B cell (primary cell): ENCODE data around the gene CCDC120. TPM values are rescaled to one million over a fixed set of nuclear protein-coding genes. Genes with fewer than 3 reads are reported as not detected.
A peak's percentile ranks its signal among the peaks of the same experiment; 100 is the strongest.

Experiments
- ATAC-seq: fragments of 200-7000 bp; cut with Tn5 transposase; one replicate; pipeline ENCODE4 v1.10.0; 2021; ENCODE audit warnings: low read depth, mild to moderate bottlenecking, moderate number of reproducible peaks, moderate library complexity
- CTCF ChIA-PET: fragments of 350-600 bp; sonication (Branson Sonifier 250); formaldehyde crosslinking; loops from one replicate; lab custom pipeline; 2021; ENCODE audit warnings: antibody characterized with exemption, inconsistent platforms; lab: Charles Lee
- POLR2A ChIA-PET: fragments of 350-600 bp; sonication (Branson Sonifier 250); formaldehyde crosslinking; loops from one replicate; lab custom pipeline; 2021; ENCODE audit warnings: antibody characterized with exemption; lab: Charles Lee
- DNase-seq: peaks from one replicate; pipeline ENCODE4 v3.0.0; 2013
- H2AFZ ChIP-seq: 2 replicates; pipeline ENCODE4 v1.6.1; 2012; ENCODE audit warnings: mild to moderate bottlenecking, low read depth, low read length; ENCODE audit not compliant: insufficient read depth, poor library complexity, severe bottlenecking
- H3K27ac ChIP-seq, 2 donors: 1 replicate in 1 of 2; 2 replicates in 1 of 2; pipeline ENCODE4 v1.5.1; 2012 to 2013; ENCODE audit warnings: low read length in 2 of 2, mild to moderate bottlenecking in 2 of 2, moderate library complexity in 1 of 2
- H3K27me3 ChIP-seq, 4 experiments: fragments of 200-600 bp in 1 of 4; sonication (generic) in 1 of 4; replicated peaks in 1 of 4; 1 replicate in 2 of 4; 2 replicates in 2 of 4; pipeline versions ENCODE4 v1.6.1 to v1.7.0; 2013 to 2016; ENCODE audit warnings: low read length in 3 of 4, mild to moderate bottlenecking in 2 of 4, mixed read lengths in 1 of 4, moderate library complexity in 1 of 4; ENCODE audit not compliant: insufficient read depth in 4 of 4, control insufficient read depth in 3 of 4; ENCODE audit errors: control extremely low read depth in 1 of 4
- H3K36me3 ChIP-seq, 2 experiments: replicated peaks in 1 of 2; 1 replicate in 1 of 2; 2 replicates in 1 of 2; pipeline versions ENCODE4 v1.6.1 to v1.7.1; 2013; ENCODE audit warnings: low read length in 1 of 2; ENCODE audit not compliant: insufficient read depth in 2 of 2, control insufficient read depth in 1 of 2; ENCODE audit errors: control extremely low read depth in 1 of 2, extremely low read depth in 1 of 2
- H3K4me1 ChIP-seq, 2 donors: fragments of 200-600 bp in 1 of 2; sonication (generic) in 1 of 2; 1 replicate in 1 of 2; 2 replicates in 1 of 2; pipeline versions ENCODE4 v1.5.1 to v1.6.1; 2013 to 2017; ENCODE audit warnings: low read length in 2 of 2; ENCODE audit not compliant: control insufficient read depth in 2 of 2, insufficient read depth in 2 of 2
- H3K4me2 ChIP-seq: replicated peaks from 2 replicates; pipeline ENCODE3; 2012; ENCODE audit warnings: mild to moderate bottlenecking, low read depth, low read length; ENCODE audit not compliant: poor library complexity, severe bottlenecking
- H3K4me3 ChIP-seq, 5 experiments: fragments of 200-600 bp in 1 of 5; sonication (generic) in 1 of 5; 1 replicate in 3 of 5; 2 replicates in 2 of 5; pipeline versions ENCODE4 v1.5.1 to v1.7.0; 2011 to 2016; ENCODE audit warnings: low read length in 4 of 5, mild to moderate bottlenecking in 4 of 5, low read depth in 2 of 5, control low read depth in 1 of 5, moderate library complexity in 1 of 5; ENCODE audit not compliant: insufficient read depth in 1 of 5; ENCODE audit errors: control extremely low read depth in 1 of 5, extremely low read depth in 1 of 5
- H3K79me2 ChIP-seq: fragments of 200-600 bp; sonication (generic); one replicate; pipeline ENCODE4 v1.6.0; 2016; ENCODE audit warnings: low read length; ENCODE audit not compliant: control insufficient read depth, insufficient read depth
- H3K9ac ChIP-seq: fragments of 200-600 bp; sonication (generic); 2 replicates; pipeline ENCODE4 v1.6.1; 2017; ENCODE audit warnings: mild to moderate bottlenecking, low read length, moderate library complexity
- H3K9me3 ChIP-seq, 3 donors: one replicate each; pipeline versions ENCODE4 v1.6.1 to v1.7.1; 2013; ENCODE audit warnings: low read length in 2 of 3; ENCODE audit not compliant: control insufficient read depth in 2 of 3, insufficient read depth in 1 of 3; ENCODE audit errors: control extremely low read depth in 1 of 3
- H4K20me1 ChIP-seq: 2 replicates; pipeline ENCODE4 v1.6.0; 2012; ENCODE audit warnings: mild to moderate bottlenecking, low read length; ENCODE audit not compliant: insufficient read depth, control insufficient read depth, poor library complexity, severe bottlenecking
- H3K27ac Mint-ChIP-seq: one replicate; pipeline ENCODE4 v1.8.0; 2021; ENCODE audit warnings: mixed read lengths
- H3K27me3 Mint-ChIP-seq: one replicate; pipeline ENCODE4 v1.8.0; 2021; ENCODE audit warnings: mixed read lengths
- H3K4me1 Mint-ChIP-seq: one replicate; pipeline ENCODE4 v1.8.0; 2021; ENCODE audit warnings: mixed read lengths
- H3K4me3 Mint-ChIP-seq: one replicate; pipeline ENCODE4 v1.8.0; 2021; ENCODE audit warnings: mixed read lengths
- H3K9me3 Mint-ChIP-seq: one replicate; pipeline ENCODE4 v1.8.0; 2022; ENCODE audit warnings: mixed read lengths; ENCODE audit not compliant: insufficient read depth
- EZH2 ChIP-seq: IDR thresholded peaks from 2 replicates; pipeline ENCODE4 v1.6.1; 2012; ENCODE audit warnings: borderline replicate concordance, low read depth, mild to moderate bottlenecking, moderate library complexity, low read length; ENCODE audit not compliant: insufficient read depth, poor library complexity, severe bottlenecking
- WGBS: methylation state at CpG from one replicate; pipeline ENCODE4 v1.1.5; 2013; ENCODE audit warnings: missing lambda C conversion rate; ENCODE audit not compliant: insufficient coverage; 5-methylcytosine and 5-hydroxymethylcytosine counted together
- intact Hi-C: fragments of 100-400 bp; cut with micrococcal nuclease; formaldehyde crosslinking; loops from one replicate; pipeline ENCODE4 v1.10.0; 2022
- polyA plus RNA-seq: library from polyadenylated mRNA; depleted of rRNA; stranded (reverse); fragments of >200 nt; gene quantifications from 2 replicates; pipeline ENCODE4 v1.2.3, GENCODE V29; 2012
- total RNA-seq, 2 donors: library from RNA; stranded (reverse); fragments of 120-200 nt in 1 of 2; gene quantifications; 1 replicate in 1 of 2; 2 replicates in 1 of 2; pipeline versions ENCODE4 v1.2.3 to v1.2.4, GENCODE V29; 2013 to 2022
- TF ChIP-seq, protein P1 (sequence below): fragments of 200-600 bp; IDR thresholded peaks from one replicate; pipeline ENCODE4 v1.8.0; 2022; ENCODE audit warnings: antibody characterized with exemption, mild to moderate bottlenecking

The CCDC120 gene
- total and polyA plus RNA-seq, 2 donors (not counting 1 experiment from before 2014, with no cell fraction given): 5.7 to 12.5 TPM

DNA sequence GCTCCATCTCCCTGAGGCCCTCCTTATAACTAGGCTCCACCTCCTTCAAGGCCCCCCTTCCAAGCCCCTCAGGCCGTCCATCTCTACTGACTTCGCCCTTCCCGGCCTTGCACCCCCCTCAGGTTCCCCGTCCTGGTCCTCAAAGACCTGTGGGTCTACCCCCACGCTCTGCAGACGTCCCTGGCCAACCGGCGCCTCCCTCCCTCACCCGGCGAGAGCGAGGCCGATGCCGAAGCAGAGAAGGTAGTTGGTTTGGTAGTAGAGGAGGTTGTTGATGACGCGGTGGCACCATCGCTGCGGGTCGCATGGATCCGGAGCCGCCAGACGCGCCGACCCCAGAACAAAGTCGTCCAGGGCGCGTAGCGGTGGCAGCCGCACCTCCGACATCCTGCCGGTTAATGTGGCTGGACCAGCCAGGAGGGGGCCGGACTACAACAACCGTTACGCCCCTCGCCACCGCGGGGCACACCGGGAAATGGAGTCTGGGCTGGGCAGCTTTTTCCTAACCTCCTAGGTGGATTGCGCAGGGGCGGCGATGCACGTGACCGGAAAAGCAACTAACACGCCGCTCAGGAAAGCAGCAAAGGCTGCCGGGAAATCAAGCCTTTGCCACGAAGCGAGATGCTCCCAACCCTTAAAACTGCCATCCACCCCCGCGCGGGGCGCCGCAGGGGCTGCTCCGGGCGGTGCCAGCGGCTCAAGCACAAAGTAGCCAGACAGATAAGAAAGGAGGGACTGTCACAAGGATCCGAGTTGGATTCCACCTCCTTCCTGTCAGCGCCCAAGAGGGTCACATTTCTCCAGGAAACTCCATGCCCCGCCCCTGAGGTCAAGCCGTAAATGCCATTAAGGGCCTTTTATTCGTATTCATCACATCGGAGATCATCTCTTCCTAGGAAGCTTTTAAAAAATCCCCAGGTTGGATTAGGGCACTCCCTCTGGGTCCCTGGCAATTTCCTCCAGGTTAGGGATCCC is 15.1 kb downstream of the CCDC120 start, which contains the start of gene PRAF2:
TSS of gene PRAF2 (minus strand) at position 402 of the 975 bp plus-strand sequence. CDS start at position 387, 15 bp downstream.
- no peaks in the 10 kb centered on the region for H3K79me2 ChIP-seq
- H4K20me1 ChIP-seq: no peaks in the 10 kb centered on the region
- no peaks in the 10 kb centered on the region for H3K36me3 ChIP-seq
- H3K27ac Mint-ChIP-seq: peak within 1 kb of the TSS; percentile 88
- peak within 1 kb of the TSS; percentile 76 for H3K4me2 ChIP-seq
- ChIA-PET CTCF (no interaction called here), POLR2A (no interaction called here)
- ATAC-seq (peak; percentile 99), DNase-seq (peak; percentile 89)
- peaks cover 22% of the 10 kb centered on the region for H3K4me1 Mint-ChIP-seq
- peaks cover 2 to 20% of the 10 kb centered on the region in 2 donors for H3K4me1 ChIP-seq
- H3K4me3 Mint-ChIP-seq: peak within 1 kb of the TSS; percentile 82
- peak within 1 kb of the TSS; percentile 54 to 58 for H3K27ac ChIP-seq
- H3K9me3 ChIP-seq: peaks cover 0 to 11% (median 0%) of the 10 kb centered on the region in 3 donors
- peak within 1 kb of the TSS; percentile 73 for H2AFZ ChIP-seq
- TF ChIP-seq EZH2: no peak
- TF ChIP-seq, protein P1, sequence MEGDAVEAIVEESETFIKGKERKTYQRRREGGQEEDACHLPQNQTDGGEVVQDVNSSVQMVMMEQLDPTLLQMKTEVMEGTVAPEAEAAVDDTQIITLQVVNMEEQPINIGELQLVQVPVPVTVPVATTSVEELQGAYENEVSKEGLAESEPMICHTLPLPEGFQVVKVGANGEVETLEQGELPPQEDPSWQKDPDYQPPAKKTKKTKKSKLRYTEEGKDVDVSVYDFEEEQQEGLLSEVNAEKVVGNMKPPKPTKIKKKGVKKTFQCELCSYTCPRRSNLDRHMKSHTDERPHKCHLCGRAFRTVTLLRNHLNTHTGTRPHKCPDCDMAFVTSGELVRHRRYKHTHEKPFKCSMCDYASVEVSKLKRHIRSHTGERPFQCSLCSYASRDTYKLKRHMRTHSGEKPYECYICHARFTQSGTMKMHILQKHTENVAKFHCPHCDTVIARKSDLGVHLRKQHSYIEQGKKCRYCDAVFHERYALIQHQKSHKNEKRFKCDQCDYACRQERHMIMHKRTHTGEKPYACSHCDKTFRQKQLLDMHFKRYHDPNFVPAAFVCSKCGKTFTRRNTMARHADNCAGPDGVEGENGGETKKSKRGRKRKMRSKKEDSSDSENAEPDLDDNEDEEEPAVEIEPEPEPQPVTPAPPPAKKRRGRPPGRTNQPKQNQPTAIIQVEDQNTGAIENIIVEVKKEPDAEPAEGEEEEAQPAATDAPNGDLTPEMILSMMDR: no peak
- intact Hi-C loops: loop anchor here (1.0 kb wide), 2 partner anchors 27 to 31 kb away; partner anchors contain the start of gene TFE3
- no peaks in the 10 kb centered on the region for H3K27me3 ChIP-seq
- under 1% methylated on average over 36 of the region's 61 CpGs for WGBS
- H3K9me3 Mint-ChIP-seq: no peaks in the 10 kb centered on the region
- H3K9ac ChIP-seq: peak within 1 kb of the TSS; percentile 69
- peak within 1 kb of the TSS in 4 of 5 experiments; percentile 55 to 70 (median 64) for H3K4me3 ChIP-seq
- H3K27me3 Mint-ChIP-seq: no peaks in the 10 kb centered on the region

DNA sequence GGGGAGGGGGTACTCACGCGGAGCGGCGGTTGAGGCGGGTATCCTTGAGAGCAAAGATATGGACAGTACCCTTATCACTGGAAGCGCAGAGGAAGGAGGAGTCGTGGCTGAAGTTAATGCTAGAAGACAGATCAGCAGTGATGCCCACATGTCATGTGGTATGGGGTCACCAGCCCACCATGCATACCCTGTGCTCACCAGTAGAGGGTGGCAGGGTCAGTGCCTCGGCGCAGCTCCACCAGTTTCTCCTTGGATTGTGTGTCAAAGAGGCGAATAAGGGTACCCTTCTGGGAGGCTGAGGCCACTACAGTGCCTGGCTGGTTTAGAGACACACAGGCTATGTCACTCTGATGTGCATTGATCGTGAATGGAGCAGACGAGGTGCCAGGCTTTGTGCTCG is 16.5 kb downstream of the CCDC120 start:
- no peak overlapping the region for H3K4me3 ChIP-seq
- CTCF ChIA-PET: no interaction called here
- Mint-ChIP-seq H3K9me3 (no peaks in the 10 kb centered on the region), H3K27ac (no peak overlapping the region), H3K4me1 (peaks cover 31% of the 10 kb centered on the region), H3K27me3 (no peaks in the 10 kb centered on the region), H3K4me3 (no peak overlapping the region)
- WGBS: 100% methylated on average over 8 of the region's 13 CpGs
- no peaks in the 10 kb centered on the region for H3K36me3 ChIP-seq
- H3K27ac ChIP-seq: no peak overlapping the region
- no peak overlapping the region for H2AFZ ChIP-seq
- H3K4me2 ChIP-seq: no peak overlapping the region
- no peaks in the 10 kb centered on the region for H3K79me2 ChIP-seq
- H4K20me1 ChIP-seq: no peaks in the 10 kb centered on the region
- H3K27me3 ChIP-seq: no peaks in the 10 kb centered on the region
- H3K9ac ChIP-seq: no peak overlapping the region
- peaks cover 0 to 11% (median 0%) of the 10 kb centered on the region in 3 donors for H3K9me3 ChIP-seq
- ATAC-seq: no peak
- H3K4me1 ChIP-seq: peaks cover 6 to 26% of the 10 kb centered on the region in 2 donors
- POLR2A ChIA-PET: no interaction called here
- TF ChIP-seq EZH2: no peak
- TF ChIP-seq, protein P1: no peak
- intact Hi-C loops: no loop called here
- no peak for DNase-seq
